Measurements from ENCODE around the gene NKX2-2. TPM values are rescaled to one million over a fixed set of nuclear protein-coding genes. Genes with fewer than 3 reads are reported as not detected.

NKX2-2 gene
- total RNA-seq, 1 donor from 2014 or later, result not detected

- intact Hi-C loops (cut with DNase I), result no loop called here
- Histone ChIP-seq H3K36me3 (no peaks in the 10 kb centered on the region), H3K27me3 (peaks cover 28% of the 10 kb centered on the region), H3K27ac (no peak overlapping the region), H3K4me1 (peaks cover 66% of the 10 kb centered on the region), H3K9me3 (no peaks in the 10 kb centered on the region), H3K4me3 (peak overlapping the region; percentile 20 to 42)
- TF ChIP-seq, protein P1, sequence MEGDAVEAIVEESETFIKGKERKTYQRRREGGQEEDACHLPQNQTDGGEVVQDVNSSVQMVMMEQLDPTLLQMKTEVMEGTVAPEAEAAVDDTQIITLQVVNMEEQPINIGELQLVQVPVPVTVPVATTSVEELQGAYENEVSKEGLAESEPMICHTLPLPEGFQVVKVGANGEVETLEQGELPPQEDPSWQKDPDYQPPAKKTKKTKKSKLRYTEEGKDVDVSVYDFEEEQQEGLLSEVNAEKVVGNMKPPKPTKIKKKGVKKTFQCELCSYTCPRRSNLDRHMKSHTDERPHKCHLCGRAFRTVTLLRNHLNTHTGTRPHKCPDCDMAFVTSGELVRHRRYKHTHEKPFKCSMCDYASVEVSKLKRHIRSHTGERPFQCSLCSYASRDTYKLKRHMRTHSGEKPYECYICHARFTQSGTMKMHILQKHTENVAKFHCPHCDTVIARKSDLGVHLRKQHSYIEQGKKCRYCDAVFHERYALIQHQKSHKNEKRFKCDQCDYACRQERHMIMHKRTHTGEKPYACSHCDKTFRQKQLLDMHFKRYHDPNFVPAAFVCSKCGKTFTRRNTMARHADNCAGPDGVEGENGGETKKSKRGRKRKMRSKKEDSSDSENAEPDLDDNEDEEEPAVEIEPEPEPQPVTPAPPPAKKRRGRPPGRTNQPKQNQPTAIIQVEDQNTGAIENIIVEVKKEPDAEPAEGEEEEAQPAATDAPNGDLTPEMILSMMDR (IDR thresholded peaks at IDR 0.05), result no peak
- TF ChIP-seq POLR2A (IDR thresholded peaks at IDR 0.05) (no peak), POLR2AphosphoS5 (IDR thresholded peaks at IDR 0.05; ENCODE audit: insufficient read depth in 1 of 2, low read depth in 1 of 2) (no peak)
- no peak for DNase-seq (ENCODE audit: extremely low spot score in 2 of 2)
These were observed 3.2 kb downstream of the NKX2-2 start for GRCh38 chr20:21510414-21511384.

- TF ChIP-seq, protein P1 (IDR thresholded peaks at IDR 0.05), result no peak
- TF ChIP-seq POLR2AphosphoS5 (IDR thresholded peaks at IDR 0.05; ENCODE audit: insufficient read depth in 1 of 2, low read depth in 1 of 2), result no peak
- no peak for TF ChIP-seq POLR2A (IDR thresholded peaks at IDR 0.05)
These were observed 4.1 kb downstream of the NKX2-2 start for GRCh38 chr20:21509597-21510371.

GRCh38 chr20:21509079-21509596 is 4.7 kb downstream of the NKX2-2 start:
- intact Hi-C loops (cut with DNase I), result loop anchor here (10.0 kb wide), 1 partner anchor 674 kb away; no protein-coding TSS in a partner anchor

More at GRCh38 chr20:21509597-21510371, 4.1 kb downstream of the NKX2-2 start:
- Histone ChIP-seq H3K9me3 (no peaks in the 10 kb centered on the region), H3K27me3 (peaks cover 19% of the 10 kb centered on the region), H3K27ac (no peak overlapping the region), H3K4me3 (peak overlapping the region; percentile 20 to 42), H3K4me1 (peaks cover 61% of the 10 kb centered on the region), H3K36me3 (no peaks in the 10 kb centered on the region)
- intact Hi-C loops (cut with DNase I), result loop anchor here (10.0 kb wide), 1 partner anchor 675 kb away; no protein-coding TSS in a partner anchor
- no peak for DNase-seq (ENCODE audit: extremely low spot score in 2 of 2)

GRCh38 chr20:21508230-21509078 is 5.4 kb downstream of the NKX2-2 start:
- Histone ChIP-seq H3K9me3 (no peaks in the 10 kb centered on the region), H3K4me3 (no peak overlapping the region), H3K4me1 (peaks cover 48% of the 10 kb centered on the region), H3K27me3 (peaks cover 11% of the 10 kb centered on the region), H3K27ac (no peak overlapping the region), H3K36me3 (no peaks in the 10 kb centered on the region)
- DNase-seq (ENCODE audit: extremely low spot score in 2 of 2), result no peak
- TF ChIP-seq POLR2A (IDR thresholded peaks at IDR 0.05) (no peak), POLR2AphosphoS5 (IDR thresholded peaks at IDR 0.05; ENCODE audit: insufficient read depth in 1 of 2, low read depth in 1 of 2) (no peak)
- TF ChIP-seq, protein P1 (IDR thresholded peaks at IDR 0.05), result no peak
- intact Hi-C loops (cut with DNase I), result loop anchor here (10.0 kb wide), 1 partner anchor 674 kb away; no protein-coding TSS in a partner anchor

More at GRCh38 chr20:21509079-21509596, 4.7 kb downstream of the NKX2-2 start:
- Histone ChIP-seq H3K27ac (no peak overlapping the region), H3K27me3 (peaks cover 14% of the 10 kb centered on the region), H3K36me3 (no peaks in the 10 kb centered on the region), H3K4me3 (no peak overlapping the region), H3K4me1 (peaks cover 55% of the 10 kb centered on the region), H3K9me3 (no peaks in the 10 kb centered on the region)
- TF ChIP-seq, protein P1 (IDR thresholded peaks at IDR 0.05), result no peak
- TF ChIP-seq POLR2AphosphoS5 (IDR thresholded peaks at IDR 0.05; ENCODE audit: insufficient read depth in 1 of 2, low read depth in 1 of 2) (no peak), POLR2A (IDR thresholded peaks at IDR 0.05) (no peak)
- no peak for DNase-seq (ENCODE audit: extremely low spot score in 2 of 2)

All from vagina (tissue), 2 donors.